GM19193 (cell line): ENCODE results near the gene CLPTM1L.

ENCODE experiments used
- POLR2A ChIP-seq: IDR thresholded peaks from 4 replicates; pipeline ENCODE4 v1.6.1; 2011; ENCODE audit not compliant: insufficient read depth, insufficient read length; ENCODE audit errors: extremely low read depth

CLPTM1L gene

DNA sequence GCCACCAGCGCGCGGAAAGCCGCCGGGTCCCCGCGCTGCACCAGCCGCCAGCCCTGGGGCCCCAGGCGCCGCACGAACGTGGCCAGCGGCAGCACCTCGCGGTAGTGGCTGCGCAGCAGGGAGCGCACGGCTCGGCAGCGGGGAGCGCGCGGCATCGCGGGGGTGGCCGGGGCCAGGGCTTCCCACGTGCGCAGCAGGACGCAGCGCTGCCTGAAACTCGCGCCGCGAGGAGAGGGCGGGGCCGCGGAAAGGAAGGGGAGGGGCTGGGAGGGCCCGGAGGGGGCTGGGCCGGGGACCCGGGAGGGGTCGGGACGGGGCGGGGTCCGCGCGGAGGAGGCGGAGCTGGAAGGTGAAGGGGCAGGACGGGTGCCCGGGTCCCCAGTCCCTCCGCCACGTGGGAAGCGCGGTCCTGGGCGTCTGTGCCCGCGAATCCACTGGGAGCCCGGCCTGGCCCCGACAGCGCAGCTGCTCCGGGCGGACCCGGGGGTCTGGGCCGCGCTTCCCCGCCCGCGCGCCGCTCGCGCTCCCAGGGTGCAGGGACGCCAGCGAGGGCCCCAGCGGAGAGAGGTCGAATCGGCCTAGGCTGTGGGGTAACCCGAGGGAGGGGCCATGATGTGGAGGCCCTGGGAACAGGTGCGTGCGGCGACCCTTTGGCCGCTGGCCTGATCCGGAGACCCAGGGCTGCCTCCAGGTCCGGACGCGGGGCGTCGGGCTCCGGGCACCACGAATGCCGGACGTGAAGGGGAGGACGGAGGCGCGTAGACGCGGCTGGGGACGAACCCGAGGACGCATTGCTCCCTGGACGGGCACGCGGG is 49.9 kb downstream of the CLPTM1L start, which contains the start of gene TERT:
Gene TERT (minus strand): TSS at position 234 of the 815 bp plus-strand sequence. CDS start 79 bp downstream, at position 155.
- no peak for TF ChIP-seq POLR2A

DNA sequence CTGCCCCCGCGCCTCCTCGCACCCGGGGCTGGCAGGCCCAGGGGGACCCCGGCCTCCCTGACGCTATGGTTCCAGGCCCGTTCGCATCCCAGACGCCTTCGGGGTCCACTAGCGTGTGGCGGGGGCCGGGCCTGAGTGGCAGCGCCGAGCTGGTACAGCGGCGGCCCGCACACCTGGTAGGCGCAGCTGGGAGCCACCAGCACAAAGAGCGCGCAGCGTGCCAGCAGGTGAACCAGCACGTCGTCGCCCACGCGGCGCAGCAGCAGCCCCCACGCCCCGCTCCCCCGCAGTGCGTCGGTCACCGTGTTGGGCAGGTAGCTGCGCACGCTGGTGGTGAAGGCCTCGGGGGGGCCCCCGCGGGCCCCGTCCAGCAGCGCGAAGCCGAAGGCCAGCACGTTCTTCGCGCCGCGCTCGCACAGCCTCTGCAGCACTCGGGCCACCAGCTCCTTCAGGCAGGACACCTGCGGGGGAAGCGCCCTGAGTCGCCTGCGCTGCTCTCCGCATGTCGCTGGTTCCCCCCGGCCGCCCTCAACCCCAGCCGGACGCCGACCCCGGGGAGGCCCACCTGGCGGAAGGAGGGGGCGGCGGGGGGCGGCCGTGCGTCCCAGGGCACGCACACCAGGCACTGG is 50.6 kb downstream of the CLPTM1L start:
- no peak for TF ChIP-seq POLR2A

DNA sequence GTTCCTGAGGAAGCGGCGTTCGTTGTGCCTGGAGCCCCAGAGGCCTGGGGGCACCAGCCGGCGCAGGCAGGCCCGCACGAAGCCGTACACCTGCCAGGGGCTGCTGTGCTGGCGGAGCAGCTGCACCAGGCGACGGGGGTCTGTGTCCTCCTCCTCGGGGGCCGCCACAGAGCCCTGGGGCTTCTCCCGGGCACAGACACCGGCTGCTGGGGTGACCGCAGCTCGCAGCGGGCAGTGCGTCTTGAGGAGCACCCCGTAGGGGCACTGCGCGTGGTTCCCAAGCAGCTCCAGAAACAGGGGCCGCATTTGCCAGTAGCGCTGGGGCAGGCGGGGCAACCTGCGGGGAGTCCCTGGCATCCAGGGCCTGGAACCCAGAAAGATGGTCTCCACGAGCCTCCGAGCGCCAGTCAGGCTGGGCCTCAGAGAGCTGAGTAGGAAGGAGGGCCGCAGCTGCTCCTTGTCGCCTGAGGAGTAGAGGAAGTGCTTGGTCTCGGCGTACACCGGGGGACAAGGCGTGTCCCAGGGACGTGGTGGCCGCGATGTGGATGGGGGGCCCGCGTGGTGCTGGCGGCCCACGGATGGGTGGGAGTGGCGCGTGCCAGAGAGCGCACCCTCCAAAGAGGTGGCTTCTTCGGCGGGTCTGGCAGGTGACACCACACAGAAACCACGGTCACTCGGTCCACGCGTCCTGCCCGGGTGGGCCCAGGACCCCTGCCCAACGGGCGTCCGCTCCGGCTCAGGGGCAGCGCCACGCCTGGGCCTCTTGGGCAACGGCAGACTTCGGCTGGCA is 51.3 kb downstream of the CLPTM1L start:
- TF ChIP-seq POLR2A = no peak

DNA sequence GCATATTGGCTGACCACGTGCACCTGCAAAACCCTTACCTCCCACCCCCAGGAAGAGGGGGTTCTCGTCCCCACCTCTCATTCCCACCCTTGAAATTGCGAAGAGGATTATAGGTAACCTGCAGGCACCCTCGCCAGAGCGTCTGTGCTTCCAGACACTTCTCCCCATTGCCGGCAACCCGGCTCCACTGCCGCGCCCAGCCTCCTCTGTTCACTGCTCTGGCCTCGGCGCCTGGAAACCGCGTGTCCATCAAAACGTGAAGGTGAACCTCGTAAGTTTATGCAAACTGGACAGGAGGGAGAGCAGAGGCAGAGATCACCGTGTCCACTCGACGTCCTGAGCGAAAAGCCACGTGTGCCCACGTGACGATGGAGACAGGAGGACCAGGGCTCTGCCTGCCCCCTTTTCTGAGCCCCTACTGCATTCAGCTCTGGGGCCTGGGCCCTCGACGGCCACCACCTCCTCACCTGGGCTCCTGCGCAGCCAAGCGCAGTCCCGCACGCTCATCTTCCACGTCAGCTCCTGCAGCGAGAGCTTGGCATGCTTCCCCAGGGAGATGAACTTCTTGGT is 52.0 kb downstream of the CLPTM1L start:
- no peak for TF ChIP-seq POLR2A

DNA sequence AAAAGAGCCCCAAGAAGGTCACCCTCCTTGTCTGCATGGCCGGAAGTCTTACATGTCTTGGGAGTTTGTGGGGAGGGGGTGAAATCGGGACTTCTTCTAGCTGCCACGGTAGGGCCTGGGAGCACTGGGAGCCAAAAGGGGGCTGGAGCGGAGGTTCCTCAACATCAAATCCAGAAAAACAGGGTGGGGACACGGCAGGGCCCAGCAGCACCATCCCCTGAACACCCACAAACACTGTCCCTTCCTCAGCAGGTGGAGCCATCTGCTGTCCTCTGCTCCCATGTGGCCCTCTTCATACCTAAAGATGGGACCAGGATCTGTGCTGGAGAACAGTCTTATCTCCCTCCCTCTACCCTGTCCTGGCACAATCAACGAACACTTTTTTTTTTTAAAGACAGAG is 52.8 kb downstream of the CLPTM1L start:
- TF ChIP-seq POLR2A = no peak

DNA sequence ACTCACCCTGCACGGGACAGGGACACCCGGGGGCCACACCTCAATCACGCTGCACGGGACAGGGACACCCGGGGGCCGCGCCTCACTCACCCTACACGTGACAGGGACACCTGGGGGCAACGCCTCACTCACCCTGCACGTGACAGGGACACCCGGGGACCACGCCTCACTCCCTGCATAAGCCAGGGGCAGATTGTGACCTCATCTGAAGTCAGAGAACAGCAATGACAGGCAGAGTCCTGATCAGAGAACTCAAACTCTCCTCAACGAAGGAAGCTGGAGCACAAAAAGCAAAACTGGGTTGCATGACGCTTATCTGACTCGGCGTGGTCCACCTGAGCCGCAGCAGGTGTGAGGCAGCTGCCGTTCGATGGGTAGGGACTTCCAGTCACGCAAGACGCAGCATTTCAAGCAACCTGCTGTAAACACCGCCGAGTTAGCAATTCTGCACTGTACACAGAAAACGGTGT is 53.3 kb downstream of the CLPTM1L start:
- no peak for TF ChIP-seq POLR2A

GRCh38 chr5:1288439-1289335 is 56.2 kb downstream of the CLPTM1L start:
- no peak for TF ChIP-seq POLR2A

DNA sequence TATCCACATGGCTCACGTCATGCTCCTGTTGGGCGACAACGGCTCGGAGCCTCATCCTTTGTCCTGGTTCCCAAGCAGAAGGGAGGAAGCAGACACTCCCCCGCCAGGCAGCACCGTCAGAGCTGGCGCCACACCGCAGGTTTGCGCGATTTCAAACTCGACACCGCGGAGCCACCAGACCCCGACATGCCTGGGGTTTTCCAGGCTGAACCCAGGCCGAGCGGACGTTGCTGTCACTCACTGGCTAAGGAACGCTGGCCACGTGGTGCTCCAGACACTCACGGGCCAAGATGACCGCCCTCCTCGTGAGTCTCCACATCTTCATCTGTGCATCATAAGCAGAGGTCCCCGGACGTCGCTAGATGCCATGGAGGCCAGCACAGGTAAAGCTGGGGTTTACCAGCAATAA is 59.0 kb downstream of the CLPTM1L start:
- TF ChIP-seq POLR2A = no peak

GRCh38 chr5:1285141-1285540 is 59.8 kb downstream of the CLPTM1L start:
- no peak for TF ChIP-seq POLR2A

DNA sequence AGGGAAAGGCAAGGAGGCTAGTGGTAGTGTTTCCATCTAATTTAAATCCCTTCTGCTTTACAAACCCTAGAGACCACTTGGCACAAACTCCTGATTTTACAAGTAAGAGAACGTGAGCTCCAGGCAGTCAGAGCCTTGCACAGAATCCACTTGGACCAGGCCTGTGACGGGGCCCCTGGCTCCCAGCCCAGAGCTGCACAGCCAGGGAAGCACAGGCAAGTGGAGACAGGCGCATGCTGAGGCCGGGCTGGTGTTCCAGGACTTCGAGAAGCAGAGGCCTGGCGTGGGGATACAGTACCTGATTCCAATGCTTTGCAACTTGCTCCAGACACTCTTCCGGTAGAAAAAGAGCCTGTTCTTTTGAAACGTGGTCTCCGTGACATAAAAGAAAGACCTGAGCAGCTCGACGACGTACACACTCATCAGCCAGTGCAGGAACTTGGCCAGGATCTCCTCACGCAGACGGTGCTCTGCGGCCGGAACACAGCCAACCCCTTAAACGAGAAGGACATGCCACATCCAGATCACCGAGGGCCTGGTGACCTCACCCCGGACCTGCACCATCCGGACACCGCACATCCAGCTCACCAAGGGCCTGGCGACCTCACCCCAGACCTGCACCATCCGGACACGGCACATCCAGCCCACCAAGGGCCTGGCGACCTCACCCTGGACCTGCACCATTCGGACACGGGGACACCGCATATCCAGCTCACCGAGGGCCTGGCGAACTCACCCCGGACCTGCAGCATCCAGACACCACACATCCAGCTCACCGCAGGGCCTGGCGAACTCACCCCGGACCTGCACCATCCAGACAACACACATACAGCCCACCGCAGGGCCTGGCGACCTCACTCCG is 62.5 kb downstream of the CLPTM1L start:
- no peak for TF ChIP-seq POLR2A

- TF ChIP-seq POLR2A = no peak
Measured at GRCh38 chr5:1281038-1281882, 63.6 kb downstream of the CLPTM1L start.

- no peak for TF ChIP-seq POLR2A
Measured at GRCh38 chr5:1280177-1281037, 64.5 kb downstream of the CLPTM1L start.
